Neural cell (in vitro differentiated cells): ENCODE data around the gene B4GALT2. TPM values are rescaled to one million over a fixed set of nuclear protein-coding genes. Genes with fewer than 3 reads are reported as not detected.

ENCODE experiments used
- H2AFZ ChIP-seq: fragments of 200-600, 300-800 bp; sonication (generic), shearing (Covaris generic); 2 replicates; pipeline ENCODE4 v1.6.0; 2014; ENCODE audit warnings: low read depth, mild to moderate bottlenecking, antibody characterized with exemption, low read length, moderate library complexity
- H3F3A ChIP-seq: fragments of 200-600 bp; shearing (Covaris generic); 2 replicates; pipeline ENCODE4 v1.6.1; 2016; ENCODE audit warnings: mild to moderate bottlenecking, moderate library complexity, mixed read lengths, antibody characterized with exemption, low read length; ENCODE audit not compliant: insufficient read depth, poor library complexity, severe bottlenecking
- H3K27ac ChIP-seq: fragments of 200-600, 300-800 bp; sonication (generic), shearing (Covaris generic); 2 replicates; pipeline ENCODE4 v1.5.1; 2014; ENCODE audit warnings: mild to moderate bottlenecking, low read length, moderate library complexity
- H3K27me3 ChIP-seq: fragments of 300-800, 200-600 bp; sonication (generic), shearing (Covaris generic); 2 replicates; pipeline ENCODE4 v1.6.0; 2014; ENCODE audit warnings: mild to moderate bottlenecking, low read depth, low read length, moderate library complexity; ENCODE audit not compliant: insufficient read depth
- H3K36me3 ChIP-seq: fragments of 300-800, 200-600 bp; sonication (generic), shearing (Covaris generic); 2 replicates; pipeline ENCODE4 v1.5.1; 2014; ENCODE audit warnings: mild to moderate bottlenecking, antibody characterized with exemption, low read length, moderate library complexity; ENCODE audit not compliant: insufficient read depth
- H3K4me2 ChIP-seq: fragments of 300-800, 200-600 bp; sonication (generic), shearing (Covaris generic); 2 replicates; pipeline ENCODE4 v1.6.0; 2014; ENCODE audit warnings: mild to moderate bottlenecking, low read length
- H3K4me3 ChIP-seq: fragments of 300-800, 200-600 bp; sonication (generic), shearing (Covaris generic); 2 replicates; pipeline ENCODE4 v1.5.1; 2014; ENCODE audit warnings: mild to moderate bottlenecking, low read length, moderate library complexity
- H3K79me2 ChIP-seq: fragments of 200-600 bp; shearing (Covaris generic); replicated peaks from 2 replicates; pipeline ENCODE4 v1.6.0; 2014; ENCODE audit warnings: mild to moderate bottlenecking, low read length, moderate library complexity; ENCODE audit not compliant: insufficient read depth
- H3K9ac ChIP-seq: fragments of 300-800, 200-600 bp; sonication (generic), shearing (Covaris generic); 2 replicates; pipeline ENCODE4 v1.6.1; 2016; ENCODE audit warnings: mild to moderate bottlenecking, low read length, mixed read lengths
- H3K9me2 ChIP-seq: fragments of 200-600 bp; shearing (Covaris generic); 2 replicates; pipeline ENCODE4 v1.6.1; 2016; ENCODE audit warnings: mild to moderate bottlenecking, low read length, mixed read lengths; ENCODE audit not compliant: insufficient read depth
- H3K9me3 ChIP-seq: fragments of 200-600, 300-800 bp; sonication (generic), shearing (Covaris generic); 2 replicates; pipeline ENCODE4 v1.6.1; 2016; ENCODE audit warnings: mild to moderate bottlenecking, mixed run types, low read length, moderate library complexity, mixed read lengths
- H4K20me1 ChIP-seq: fragments of 200-600 bp; shearing (Covaris generic); 2 replicates; pipeline ENCODE4 v1.6.1; 2016; ENCODE audit warnings: mild to moderate bottlenecking, mixed run types; ENCODE audit not compliant: insufficient read depth
- EP300 ChIP-seq: fragments of 450-650 bp; conservative IDR thresholded peaks from 2 replicates; pipeline ENCODE4 v1.6.1; 2014; ENCODE audit warnings: antibody characterized with exemption, mild to moderate bottlenecking, moderate library complexity; ENCODE audit not compliant: poor library complexity, severe bottlenecking
- EZH2 ChIP-seq: fragments of 200-600, 300-800 bp; shearing (Covaris generic), sonication (generic); IDR thresholded peaks from 2 replicates; pipeline ENCODE4 v1.6.1; 2014; ENCODE audit warnings: antibody characterized with exemption, low read length, borderline replicate concordance, mild to moderate bottlenecking; ENCODE audit not compliant: insufficient read depth, poor library complexity, severe bottlenecking
- MXI1 ChIP-seq: fragments of 450-650 bp; conservative IDR thresholded peaks from 2 replicates; pipeline ENCODE4 v1.6.1; 2014; ENCODE audit warnings: antibody characterized with exemption, mild to moderate bottlenecking; ENCODE audit not compliant: poor library complexity, severe bottlenecking
- POLR2AphosphoS5 ChIP-seq: IDR thresholded peaks from 2 replicates; pipeline ENCODE4 v1.6.1; 2012
- RAD21 ChIP-seq: fragments of 450-650 bp; conservative IDR thresholded peaks from 2 replicates; pipeline ENCODE4 v1.6.1; 2014; ENCODE audit warnings: antibody characterized with exemption, mild to moderate bottlenecking, moderate library complexity
- SMC3 ChIP-seq: fragments of 450-650 bp; conservative IDR thresholded peaks from 2 replicates; pipeline ENCODE4 v1.6.1; 2014; ENCODE audit warnings: antibody characterized with exemption, mild to moderate bottlenecking, moderate library complexity; ENCODE audit not compliant: poor library complexity
- TAF1 ChIP-seq: IDR thresholded peaks from 2 replicates; pipeline ENCODE4 v1.6.1; 2012; ENCODE audit warnings: low read depth
- polyA plus RNA-seq: library from polyadenylated mRNA; depleted of rRNA; stranded (reverse); fragments of >200 nt; gene quantifications from 2 replicates; pipeline ENCODE4 v1.2.3, GENCODE V29; 2014
- TF ChIP-seq, protein P1 (sequence below): fragments of 450-650 bp; IDR thresholded peaks from 2 replicates; pipeline ENCODE4 v1.5.1; 2014; ENCODE audit warnings: antibody characterized with exemption, mild to moderate bottlenecking, moderate library complexity; ENCODE audit not compliant: poor library complexity, severe bottlenecking
- TF ChIP-seq, protein P2 (sequence below): IDR thresholded peaks from 2 replicates; pipeline ENCODE4 v1.6.1; 2012; ENCODE audit warnings: borderline replicate concordance

B4GALT2 gene
- polyA plus RNA-seq, 1 donor from 2014 or later, result 129 TPM

DNA sequence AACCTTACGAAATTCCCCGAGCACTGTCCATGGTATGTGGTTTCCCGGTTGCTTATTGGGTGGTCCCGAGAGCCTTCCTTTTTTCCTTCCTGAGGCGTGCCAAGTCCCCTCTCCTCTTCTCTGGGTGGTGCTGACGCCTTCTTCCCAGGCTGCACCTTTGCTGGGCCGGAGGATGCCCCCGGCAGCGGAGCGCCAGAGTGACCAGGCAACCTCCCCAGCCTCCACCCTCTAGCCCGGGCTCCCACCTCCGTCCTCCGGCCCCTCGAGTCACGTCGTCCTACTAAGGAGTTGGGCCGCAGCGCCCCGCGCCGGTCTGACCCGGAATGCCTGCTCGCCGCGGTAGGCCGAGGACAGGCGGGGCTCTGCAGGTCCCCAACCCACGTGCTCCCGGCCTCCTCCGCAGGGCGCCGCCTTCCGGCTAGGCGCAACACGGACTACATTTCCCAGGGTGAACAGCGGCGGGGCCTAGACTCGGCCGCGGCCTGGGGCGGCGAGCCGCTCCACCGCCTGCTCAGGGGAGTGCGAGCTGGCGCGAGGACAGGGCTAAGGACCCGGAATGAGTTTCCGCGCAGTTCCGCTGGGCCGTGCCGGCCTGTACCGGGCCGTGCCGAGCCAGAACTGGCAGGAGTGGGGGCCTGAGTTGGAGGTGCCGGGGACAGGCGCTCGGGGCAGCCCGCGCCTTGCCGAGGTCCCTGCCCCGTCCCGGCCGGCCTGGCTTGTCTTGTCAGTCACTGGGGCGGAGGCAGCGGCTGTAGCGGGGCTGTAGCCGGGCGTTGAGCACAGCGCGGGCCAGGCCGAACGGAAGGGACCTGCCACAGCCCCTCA lies 32.6 kb upstream of the B4GALT2 start, which contains the start of gene IPO13:
Gene IPO13 (plus strand): TSS at position 715 of the 825 bp plus-strand sequence. CDS start 651 bp downstream, outside the sequence.
- Histone ChIP-seq H2AFZ (peak within 1 kb of the TSS; percentile 81), H3K27ac (peak within 1 kb of the TSS; percentile 74)

DNA sequence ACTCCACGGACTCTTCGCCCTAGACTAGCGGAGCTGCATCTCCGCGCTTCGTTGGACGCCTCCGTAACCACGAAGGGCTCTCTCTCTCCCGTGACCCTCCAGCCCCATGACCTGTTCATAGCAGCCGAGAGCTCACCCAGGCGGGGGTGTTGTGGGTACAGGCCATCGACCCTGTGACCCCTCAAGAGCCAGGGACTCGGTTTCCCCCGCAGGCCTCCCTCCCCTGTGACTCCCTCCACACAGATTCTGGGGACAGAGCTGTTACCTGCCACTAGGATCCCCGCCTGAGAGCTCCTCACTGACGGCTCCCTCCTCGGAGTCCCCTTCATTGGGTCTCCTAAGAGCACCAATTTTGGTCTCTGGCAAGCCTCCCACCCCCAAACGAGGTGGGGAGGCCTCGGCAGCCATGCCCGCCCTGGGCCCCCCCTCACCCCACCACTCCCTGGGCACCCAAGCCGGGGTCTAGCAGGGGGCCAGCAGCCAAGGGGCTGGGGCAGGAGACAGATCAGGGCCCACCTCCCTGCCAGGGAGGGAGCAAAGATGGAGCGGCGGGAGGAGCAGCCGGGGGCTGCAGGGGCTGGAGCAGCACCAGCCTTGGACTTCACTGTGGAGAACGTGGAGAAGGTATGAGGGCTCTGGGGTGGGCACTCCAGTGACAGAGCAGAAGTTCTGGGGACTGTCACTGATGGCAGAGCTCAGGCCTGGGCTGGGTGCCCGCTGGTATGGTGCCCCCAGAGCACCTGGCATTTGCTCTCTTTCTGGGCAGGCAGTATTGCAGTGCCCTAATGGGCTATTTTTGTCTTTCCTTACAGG lies 31.7 kb upstream of the B4GALT2 start:
- peak overlapping the region; percentile 89 for H3K9ac ChIP-seq
- H3K79me2 ChIP-seq, result peaks cover 37% of the 10 kb centered on the region
- H3K9me2 ChIP-seq, result no peaks in the 10 kb centered on the region
- H3K27ac ChIP-seq, result peak overlapping the region; percentile 74
- no peaks in the 10 kb centered on the region for H3K27me3 ChIP-seq
- no peaks in the 10 kb centered on the region for H4K20me1 ChIP-seq
- H3K4me3 ChIP-seq, result peak overlapping the region; percentile 78
- H3F3A ChIP-seq, result no peaks in the 10 kb centered on the region
- H3K36me3 ChIP-seq, result no peaks in the 10 kb centered on the region
- H3K9me3 ChIP-seq, result no peaks in the 10 kb centered on the region
- H3K4me2 ChIP-seq, result peak overlapping the region; percentile 97
- H2AFZ ChIP-seq, result peak overlapping the region; percentile 81
- TF ChIP-seq EP300 (no peak), SMC3 (no peak), RAD21 (no peak)
- TF ChIP-seq, protein P1, sequence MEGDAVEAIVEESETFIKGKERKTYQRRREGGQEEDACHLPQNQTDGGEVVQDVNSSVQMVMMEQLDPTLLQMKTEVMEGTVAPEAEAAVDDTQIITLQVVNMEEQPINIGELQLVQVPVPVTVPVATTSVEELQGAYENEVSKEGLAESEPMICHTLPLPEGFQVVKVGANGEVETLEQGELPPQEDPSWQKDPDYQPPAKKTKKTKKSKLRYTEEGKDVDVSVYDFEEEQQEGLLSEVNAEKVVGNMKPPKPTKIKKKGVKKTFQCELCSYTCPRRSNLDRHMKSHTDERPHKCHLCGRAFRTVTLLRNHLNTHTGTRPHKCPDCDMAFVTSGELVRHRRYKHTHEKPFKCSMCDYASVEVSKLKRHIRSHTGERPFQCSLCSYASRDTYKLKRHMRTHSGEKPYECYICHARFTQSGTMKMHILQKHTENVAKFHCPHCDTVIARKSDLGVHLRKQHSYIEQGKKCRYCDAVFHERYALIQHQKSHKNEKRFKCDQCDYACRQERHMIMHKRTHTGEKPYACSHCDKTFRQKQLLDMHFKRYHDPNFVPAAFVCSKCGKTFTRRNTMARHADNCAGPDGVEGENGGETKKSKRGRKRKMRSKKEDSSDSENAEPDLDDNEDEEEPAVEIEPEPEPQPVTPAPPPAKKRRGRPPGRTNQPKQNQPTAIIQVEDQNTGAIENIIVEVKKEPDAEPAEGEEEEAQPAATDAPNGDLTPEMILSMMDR, result no peak
- TF ChIP-seq, protein P2, sequence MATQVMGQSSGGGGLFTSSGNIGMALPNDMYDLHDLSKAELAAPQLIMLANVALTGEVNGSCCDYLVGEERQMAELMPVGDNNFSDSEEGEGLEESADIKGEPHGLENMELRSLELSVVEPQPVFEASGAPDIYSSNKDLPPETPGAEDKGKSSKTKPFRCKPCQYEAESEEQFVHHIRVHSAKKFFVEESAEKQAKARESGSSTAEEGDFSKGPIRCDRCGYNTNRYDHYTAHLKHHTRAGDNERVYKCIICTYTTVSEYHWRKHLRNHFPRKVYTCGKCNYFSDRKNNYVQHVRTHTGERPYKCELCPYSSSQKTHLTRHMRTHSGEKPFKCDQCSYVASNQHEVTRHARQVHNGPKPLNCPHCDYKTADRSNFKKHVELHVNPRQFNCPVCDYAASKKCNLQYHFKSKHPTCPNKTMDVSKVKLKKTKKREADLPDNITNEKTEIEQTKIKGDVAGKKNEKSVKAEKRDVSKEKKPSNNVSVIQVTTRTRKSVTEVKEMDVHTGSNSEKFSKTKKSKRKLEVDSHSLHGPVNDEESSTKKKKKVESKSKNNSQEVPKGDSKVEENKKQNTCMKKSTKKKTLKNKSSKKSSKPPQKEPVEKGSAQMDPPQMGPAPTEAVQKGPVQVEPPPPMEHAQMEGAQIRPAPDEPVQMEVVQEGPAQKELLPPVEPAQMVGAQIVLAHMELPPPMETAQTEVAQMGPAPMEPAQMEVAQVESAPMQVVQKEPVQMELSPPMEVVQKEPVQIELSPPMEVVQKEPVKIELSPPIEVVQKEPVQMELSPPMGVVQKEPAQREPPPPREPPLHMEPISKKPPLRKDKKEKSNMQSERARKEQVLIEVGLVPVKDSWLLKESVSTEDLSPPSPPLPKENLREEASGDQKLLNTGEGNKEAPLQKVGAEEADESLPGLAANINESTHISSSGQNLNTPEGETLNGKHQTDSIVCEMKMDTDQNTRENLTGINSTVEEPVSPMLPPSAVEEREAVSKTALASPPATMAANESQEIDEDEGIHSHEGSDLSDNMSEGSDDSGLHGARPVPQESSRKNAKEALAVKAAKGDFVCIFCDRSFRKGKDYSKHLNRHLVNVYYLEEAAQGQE, result peak; percentile 10

More for the DNA sequence above, 32.6 kb upstream of the B4GALT2 start, which contains the start of gene IPO13:
- Histone ChIP-seq H4K20me1 (no peaks in the 10 kb centered on the region), H3K79me2 (peaks cover 34% of the 10 kb centered on the region), H3K27me3 (no peaks in the 10 kb centered on the region), H3K36me3 (no peaks in the 10 kb centered on the region), H3K4me2 (peak within 1 kb of the TSS; percentile 97), H3K4me3 (peak within 1 kb of the TSS; percentile 78), H3K9ac (peak within 1 kb of the TSS; percentile 89), H3K9me3 (no peaks in the 10 kb centered on the region), H3K9me2 (no peaks in the 10 kb centered on the region), H3F3A (no peaks in the 10 kb centered on the region)
- TF ChIP-seq EP300, result peak; percentile 80
- peak; percentile 84 for TF ChIP-seq TAF1
- peak; percentile 91 for TF ChIP-seq POLR2AphosphoS5
- TF ChIP-seq, protein P1, result peak; percentile 98
- no peak for TF ChIP-seq EZH2
- TF ChIP-seq, protein P2, result peak; percentile 84
- peak; percentile 92 for TF ChIP-seq MXI1
- peak; percentile 81 for TF ChIP-seq RAD21
- peak; percentile 81 for TF ChIP-seq SMC3
